Neural cell (in vitro differentiated cells): Measurements from ENCODE around the gene SMPD3.

Experiments used
- CTCF ChIP-seq: fragments of 450-650 bp; IDR thresholded peaks from 2 replicates; pipeline ENCODE4 v1.5.1; 2014; ENCODE audit warnings: antibody characterized with exemption, mild to moderate bottlenecking, moderate library complexity; ENCODE audit not compliant: poor library complexity, severe bottlenecking
- RAD21 ChIP-seq: fragments of 450-650 bp; conservative IDR thresholded peaks from 2 replicates; pipeline ENCODE4 v1.6.1; 2014; ENCODE audit warnings: antibody characterized with exemption, mild to moderate bottlenecking, moderate library complexity

- TF ChIP-seq CTCF (no peak), RAD21 (no peak)
Observed at GRCh38 chr16:68451676-68452075, 3.4 kb upstream of the SMPD3 start.
